PC-9 (cell line): ENCODE data around the gene MCTS1. TPM values are rescaled to one million over a fixed set of nuclear protein-coding genes. Genes with fewer than 3 reads are reported as not detected.
A peak's percentile ranks its signal among the peaks of the same experiment; 100 is the strongest.

Source experiments
- BruUV-seq: library from RNA; stranded (reverse); fragments of 400-500 nt; replicated peaks from 2 replicates; lab custom pipeline; 2021; lab: Mats Ljungman, UMichigan
- CTCF ChIA-PET: fragments of 300-600 bp; sonication (Branson Sonifier 250); formaldehyde crosslinking; loops from one replicate; lab custom pipeline; 2022; ENCODE audit warnings: antibody characterized with exemption; lab: Charles Lee
- POLR2A ChIA-PET: fragments of 300-600 bp; sonication (Branson Sonifier 250); formaldehyde crosslinking; loops from one replicate; lab custom pipeline; 2022; ENCODE audit warnings: antibody characterized with exemption; ENCODE audit not compliant: unreplicated experiment; lab: Charles Lee
- DNase-seq, 2 experiments: peaks; one replicate each; pipeline versions ENCODE4 v3.0.0 to v3.0.0-alpha.2; 2015 to 2022; ENCODE audit warnings: mixed read lengths in 1 of 2
- H2AFZ ChIP-seq: fragments of 200-600 bp; sonication (generic); 2 replicates; pipeline ENCODE4 v1.8.1; 2017; ENCODE audit warnings: antibody characterized with exemption
- H3F3A ChIP-seq: fragments of 200-600 bp; sonication (generic); 2 replicates; pipeline ENCODE4 v1.8.1; 2017; ENCODE audit warnings: antibody characterized with exemption, mild to moderate bottlenecking, low read depth; ENCODE audit not compliant: insufficient read depth
- H3K27ac ChIP-seq: fragments of 200-600 bp; sonication (generic); 2 replicates; pipeline ENCODE4 v1.6.1; 2016; ENCODE audit warnings: mixed run types
- H3K27me3 ChIP-seq: fragments of 200-600 bp; sonication (generic); 2 replicates; pipeline ENCODE4 v1.6.1; 2016; ENCODE audit warnings: low read depth, mixed run types; ENCODE audit not compliant: insufficient read depth
- H3K36me3 ChIP-seq: fragments of 200-600 bp; sonication (generic); 2 replicates; pipeline ENCODE4 v1.6.1; 2016; ENCODE audit warnings: low read depth, mixed run types
- H3K4me1 ChIP-seq: fragments of 200-600 bp; sonication (generic); replicated peaks from 2 replicates; pipeline ENCODE4 v1.6.1; 2016; ENCODE audit warnings: mixed run types; ENCODE audit not compliant: insufficient read depth
- H3K4me2 ChIP-seq: fragments of 200-600 bp; sonication (generic); 2 replicates; pipeline ENCODE4 v1.6.1; 2017; ENCODE audit warnings: mixed run types
- H3K4me3 ChIP-seq: fragments of 200-600 bp; sonication (generic); 2 replicates; pipeline ENCODE4 v1.6.1; 2016; ENCODE audit warnings: mixed run types
- H3K79me2 ChIP-seq: fragments of 200-600 bp; sonication (generic); 2 replicates; pipeline ENCODE4 v1.6.1; 2017; ENCODE audit warnings: low read depth, mixed run types
- H3K9me2 ChIP-seq: fragments of 200-600 bp; sonication (generic); 2 replicates; pipeline ENCODE4 v1.8.1; 2017; ENCODE audit warnings: mild to moderate bottlenecking; ENCODE audit not compliant: insufficient read depth
- H3K9me3 ChIP-seq: fragments of 200-600 bp; sonication (generic); 2 replicates; pipeline ENCODE4 v1.8.1; 2016; ENCODE audit warnings: low read depth; ENCODE audit not compliant: insufficient read depth
- H4K20me1 ChIP-seq: fragments of 200-600 bp; sonication (generic); 2 replicates; pipeline ENCODE4 v1.8.1; 2017; ENCODE audit not compliant: insufficient read depth
- CTCF ChIP-seq: fragments of 200-600 bp; sonication (generic); conservative IDR thresholded peaks from 2 replicates; pipeline ENCODE4 v1.6.1; 2017; ENCODE audit warnings: mixed run types, antibody characterized with exemption, mild to moderate bottlenecking, moderate library complexity
- EZH2 ChIP-seq: fragments of 200-600 bp; sonication (generic); IDR thresholded peaks from 2 replicates; pipeline ENCODE4 v1.8.0; 2017; ENCODE audit warnings: antibody characterized with exemption, low read depth
- intact Hi-C: fragments of 100-400 bp; cut with micrococcal nuclease; formaldehyde crosslinking; loops from one replicate; pipeline ENCODE4 v1.10.0; 2022; ENCODE audit not compliant: unreplicated experiment
- total RNA-seq: library from RNA; stranded (reverse); gene quantifications from 2 replicates; pipeline ENCODE4 v1.2.3, GENCODE V29; 2021

MCTS1 gene
- total RNA-seq, 1 experiment from 2014 or later = 98.4 TPM

GRCh38 chrX:120566817-120567216, 37.1 kb upstream of the MCTS1 start:
- no peaks in the 10 kb centered on the region for H3K9me3 ChIP-seq
- no peak overlapping the region for H3K27ac ChIP-seq
- no peak for TF ChIP-seq CTCF
- no peak for TF ChIP-seq EZH2
- ChIA-PET CTCF (interaction anchor here (0.6 kb wide), 1 partner anchor 24 kb away, joined by 5 read pairs; no protein-coding TSS in a partner anchor), POLR2A (no interaction called here)
- no peaks in the 10 kb centered on the region for H3K9me2 ChIP-seq
- H2AFZ ChIP-seq = no peak overlapping the region
- no TSS peak for BruUV-seq
- H4K20me1 ChIP-seq = no peaks in the 10 kb centered on the region
- H3K4me3 ChIP-seq = no peak overlapping the region
- H3K79me2 ChIP-seq = peaks cover 16% of the 10 kb centered on the region
- peaks cover 27% of the 10 kb centered on the region for H3K4me1 ChIP-seq
- peaks cover 7% of the 10 kb centered on the region for H3F3A ChIP-seq
- DNase-seq = no peak
- H3K4me2 ChIP-seq = no peak overlapping the region
- intact Hi-C loops = no loop called here
- no peaks in the 10 kb centered on the region for H3K36me3 ChIP-seq
- H3K27me3 ChIP-seq = no peaks in the 10 kb centered on the region

GRCh38 chrX:120568035-120568434, 35.9 kb upstream of the MCTS1 start:
- peaks cover 7% of the 10 kb centered on the region for H3F3A ChIP-seq
- H3K27me3 ChIP-seq = no peaks in the 10 kb centered on the region
- TF ChIP-seq EZH2 = no peak
- TF ChIP-seq CTCF = no peak
- DNase-seq = peak; percentile 11 to 84
- no TSS peak for BruUV-seq
- peaks cover 18% of the 10 kb centered on the region for H3K4me1 ChIP-seq
- H2AFZ ChIP-seq = no peak overlapping the region
- no peaks in the 10 kb centered on the region for H3K9me3 ChIP-seq
- H3K4me2 ChIP-seq = peak overlapping the region; percentile 62
- H3K36me3 ChIP-seq = no peaks in the 10 kb centered on the region
- POLR2A ChIA-PET = interaction anchor here (0.6 to 0.7 kb wide), 2 partner anchors 23 to 36 kb away, joined by 6 to 18 read pairs; no protein-coding TSS in a partner anchor
- no peaks in the 10 kb centered on the region for H3K9me2 ChIP-seq
- peak overlapping the region; percentile 77 for H3K27ac ChIP-seq
- no peaks in the 10 kb centered on the region for H4K20me1 ChIP-seq
- intact Hi-C loops = no loop called here
- 0 out of 2 replicates have a peak overlapping the region, but pooled peaks have one; percentile 14 for H3K4me3 ChIP-seq
- CTCF ChIA-PET = interaction anchor here (0.7 kb wide), 1 partner anchor 9 kb away, joined by 6 read pairs; no protein-coding TSS in a partner anchor
- H3K79me2 ChIP-seq = peaks cover 4% of the 10 kb centered on the region; the same call in 1 of the 2 replicates

GRCh38 chrX:120568609-120569008, 35.3 kb upstream of the MCTS1 start:
- H3K9me3 ChIP-seq = no peaks in the 10 kb centered on the region
- CTCF ChIA-PET = no interaction called here

More at GRCh38 chrX:120568609-120569008, 35.3 kb upstream of the MCTS1 start:
- Histone ChIP-seq H3K9me2 (no peaks in the 10 kb centered on the region), H3K4me3 (no peak overlapping the region), H3K4me2 (peak overlapping the region; percentile 62), H3K36me3 (no peaks in the 10 kb centered on the region), H3K4me1 (peaks cover 18% of the 10 kb centered on the region), H2AFZ (no peak overlapping the region), H3K79me2 (no peaks in the 10 kb centered on the region), H3K27ac (peak overlapping the region; percentile 77), H3K27me3 (no peaks in the 10 kb centered on the region), H3F3A (peaks cover 7% of the 10 kb centered on the region), H4K20me1 (no peaks in the 10 kb centered on the region)
- POLR2A ChIA-PET = no interaction called here
- no peak for TF ChIP-seq CTCF
- TF ChIP-seq EZH2 = no peak
- intact Hi-C loops = no loop called here
- no peak for DNase-seq
- BruUV-seq = no TSS peak
